B cell (primary cell): ENCODE measurements around the gene PIK3AP1. TPM values are rescaled to one million over a fixed set of nuclear protein-coding genes. Genes with fewer than 3 reads are reported as not detected.
A peak's percentile ranks its signal among the peaks of the same experiment; 100 is the strongest.

Source experiments
- ATAC-seq: fragments of 200-7000 bp; cut with Tn5 transposase; one replicate; pipeline ENCODE4 v1.10.0; 2021; ENCODE audit warnings: low read depth, mild to moderate bottlenecking, moderate number of reproducible peaks, moderate library complexity
- CTCF ChIA-PET: fragments of 350-600 bp; sonication (Branson Sonifier 250); formaldehyde crosslinking; loops from one replicate; lab custom pipeline; 2021; ENCODE audit warnings: antibody characterized with exemption, inconsistent platforms; lab: Charles Lee
- POLR2A ChIA-PET: fragments of 350-600 bp; sonication (Branson Sonifier 250); formaldehyde crosslinking; loops from one replicate; lab custom pipeline; 2021; ENCODE audit warnings: antibody characterized with exemption; lab: Charles Lee
- DNase-seq: peaks from one replicate; pipeline ENCODE4 v3.0.0; 2013
- H2AFZ ChIP-seq: 2 replicates; pipeline ENCODE4 v1.6.1; 2012; ENCODE audit warnings: mild to moderate bottlenecking, low read depth, low read length; ENCODE audit not compliant: insufficient read depth, poor library complexity, severe bottlenecking
- H3K27ac ChIP-seq, 2 donors: 1 replicate in 1 of 2; 2 replicates in 1 of 2; pipeline ENCODE4 v1.5.1; 2012 to 2013; ENCODE audit warnings: low read length in 2 of 2, mild to moderate bottlenecking in 2 of 2, moderate library complexity in 1 of 2
- H3K27me3 ChIP-seq, 4 experiments: fragments of 200-600 bp in 1 of 4; sonication (generic) in 1 of 4; replicated peaks in 1 of 4; 1 replicate in 2 of 4; 2 replicates in 2 of 4; pipeline versions ENCODE4 v1.6.1 to v1.7.0; 2013 to 2016; ENCODE audit warnings: low read length in 3 of 4, mild to moderate bottlenecking in 2 of 4, mixed read lengths in 1 of 4, moderate library complexity in 1 of 4; ENCODE audit not compliant: insufficient read depth in 4 of 4, control insufficient read depth in 3 of 4; ENCODE audit errors: control extremely low read depth in 1 of 4
- H3K36me3 ChIP-seq, 2 experiments: replicated peaks in 1 of 2; 1 replicate in 1 of 2; 2 replicates in 1 of 2; pipeline versions ENCODE4 v1.6.1 to v1.7.1; 2013; ENCODE audit warnings: low read length in 1 of 2; ENCODE audit not compliant: insufficient read depth in 2 of 2, control insufficient read depth in 1 of 2; ENCODE audit errors: control extremely low read depth in 1 of 2, extremely low read depth in 1 of 2
- H3K4me1 ChIP-seq, 2 donors: fragments of 200-600 bp in 1 of 2; sonication (generic) in 1 of 2; 1 replicate in 1 of 2; 2 replicates in 1 of 2; pipeline versions ENCODE4 v1.5.1 to v1.6.1; 2013 to 2017; ENCODE audit warnings: low read length in 2 of 2; ENCODE audit not compliant: control insufficient read depth in 2 of 2, insufficient read depth in 2 of 2
- H3K4me2 ChIP-seq: replicated peaks from 2 replicates; pipeline ENCODE3; 2012; ENCODE audit warnings: mild to moderate bottlenecking, low read depth, low read length; ENCODE audit not compliant: poor library complexity, severe bottlenecking
- H3K4me3 ChIP-seq, 5 experiments: fragments of 200-600 bp in 1 of 5; sonication (generic) in 1 of 5; 1 replicate in 3 of 5; 2 replicates in 2 of 5; pipeline versions ENCODE4 v1.5.1 to v1.7.0; 2011 to 2016; ENCODE audit warnings: low read length in 4 of 5, mild to moderate bottlenecking in 4 of 5, low read depth in 2 of 5, control low read depth in 1 of 5, moderate library complexity in 1 of 5; ENCODE audit not compliant: insufficient read depth in 1 of 5; ENCODE audit errors: control extremely low read depth in 1 of 5, extremely low read depth in 1 of 5
- H3K79me2 ChIP-seq: fragments of 200-600 bp; sonication (generic); one replicate; pipeline ENCODE4 v1.6.0; 2016; ENCODE audit warnings: low read length; ENCODE audit not compliant: control insufficient read depth, insufficient read depth
- H3K9ac ChIP-seq: fragments of 200-600 bp; sonication (generic); 2 replicates; pipeline ENCODE4 v1.6.1; 2017; ENCODE audit warnings: mild to moderate bottlenecking, low read length, moderate library complexity
- H3K9me3 ChIP-seq, 3 donors: one replicate each; pipeline versions ENCODE4 v1.6.1 to v1.7.1; 2013; ENCODE audit warnings: low read length in 2 of 3; ENCODE audit not compliant: control insufficient read depth in 2 of 3, insufficient read depth in 1 of 3; ENCODE audit errors: control extremely low read depth in 1 of 3
- H4K20me1 ChIP-seq: 2 replicates; pipeline ENCODE4 v1.6.0; 2012; ENCODE audit warnings: mild to moderate bottlenecking, low read length; ENCODE audit not compliant: insufficient read depth, control insufficient read depth, poor library complexity, severe bottlenecking
- H3K27ac Mint-ChIP-seq: one replicate; pipeline ENCODE4 v1.8.0; 2021; ENCODE audit warnings: mixed read lengths
- H3K27me3 Mint-ChIP-seq: one replicate; pipeline ENCODE4 v1.8.0; 2021; ENCODE audit warnings: mixed read lengths
- H3K4me1 Mint-ChIP-seq: one replicate; pipeline ENCODE4 v1.8.0; 2021; ENCODE audit warnings: mixed read lengths
- H3K4me3 Mint-ChIP-seq: one replicate; pipeline ENCODE4 v1.8.0; 2021; ENCODE audit warnings: mixed read lengths
- H3K9me3 Mint-ChIP-seq: one replicate; pipeline ENCODE4 v1.8.0; 2022; ENCODE audit warnings: mixed read lengths; ENCODE audit not compliant: insufficient read depth
- CTCF ChIP-seq: fragments of 200-600 bp; IDR thresholded peaks from one replicate; pipeline ENCODE4 v1.8.0; 2022; ENCODE audit warnings: antibody characterized with exemption, mild to moderate bottlenecking
- EZH2 ChIP-seq: IDR thresholded peaks from 2 replicates; pipeline ENCODE4 v1.6.1; 2012; ENCODE audit warnings: borderline replicate concordance, low read depth, mild to moderate bottlenecking, moderate library complexity, low read length; ENCODE audit not compliant: insufficient read depth, poor library complexity, severe bottlenecking
- WGBS: methylation state at CpG from one replicate; pipeline ENCODE4 v1.1.5; 2013; ENCODE audit warnings: missing lambda C conversion rate; ENCODE audit not compliant: insufficient coverage; 5-methylcytosine and 5-hydroxymethylcytosine counted together
- intact Hi-C: fragments of 100-400 bp; cut with micrococcal nuclease; formaldehyde crosslinking; loops from one replicate; pipeline ENCODE4 v1.10.0; 2022
- polyA plus RNA-seq: library from polyadenylated mRNA; depleted of rRNA; stranded (reverse); fragments of >200 nt; gene quantifications from 2 replicates; pipeline ENCODE4 v1.2.3, GENCODE V29; 2012
- total RNA-seq, 2 donors: library from RNA; stranded (reverse); fragments of 120-200 nt in 1 of 2; gene quantifications; 1 replicate in 1 of 2; 2 replicates in 1 of 2; pipeline versions ENCODE4 v1.2.3 to v1.2.4, GENCODE V29; 2013 to 2022

PIK3AP1 gene
- total and polyA plus RNA-seq, 2 donors (not counting 1 experiment from before 2014, with no cell fraction given), result 125 to 130 TPM

DNA sequence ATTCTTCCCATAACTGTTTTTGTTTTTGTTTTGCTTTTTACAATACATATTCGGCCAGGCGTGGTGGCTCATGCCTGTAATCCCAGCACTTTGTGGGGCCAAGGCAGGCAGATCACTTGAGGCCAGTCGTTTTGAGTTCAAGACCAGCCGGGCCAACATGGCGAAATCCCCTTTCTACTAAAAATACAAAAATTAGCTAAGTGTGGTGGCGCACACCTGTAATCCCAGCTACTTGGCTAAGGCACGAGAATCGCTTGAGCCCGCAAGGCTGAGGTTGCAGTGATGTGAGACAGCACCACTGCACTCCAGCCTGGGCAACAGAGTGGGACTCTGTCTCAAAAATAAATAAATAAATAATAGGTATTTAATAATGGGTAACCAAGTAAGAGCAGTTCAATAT is 135.8 kb downstream of the PIK3AP1 start:
- intact Hi-C loops, result loop anchor here (10.0 kb wide), 1 partner anchor 930 kb away; the partner anchor contains the start of gene ALDH18A1
- Histone ChIP-seq H3K4me1 (peaks cover 24 to 40% of the 10 kb centered on the region in 2 donors), H3K79me2 (peaks cover 85% of the 10 kb centered on the region), H3K4me3 (no peak overlapping the region), H3K36me3 (no peaks in the 10 kb centered on the region), H3K9ac (no peak overlapping the region), H3K9me3 (no peaks in the 10 kb centered on the region), H4K20me1 (peaks cover 29% of the 10 kb centered on the region), H3K27me3 (no peaks in the 10 kb centered on the region), H3K27ac (no peak overlapping the region), H3K4me2 (peak overlapping the region; percentile 10), H2AFZ (no peak overlapping the region)
- TF ChIP-seq EZH2 (no peak), CTCF (no peak)
- 93% methylated on average over 4 of the region's 9 CpGs for WGBS
- Mint-ChIP-seq H3K27me3 (no peaks in the 10 kb centered on the region), H3K4me1 (peaks cover 54% of the 10 kb centered on the region), H3K4me3 (peak overlapping the region; percentile 37), H3K9me3 (no peaks in the 10 kb centered on the region), H3K27ac (no peak overlapping the region)
- ATAC-seq (no peak), DNase-seq (no peak)
- CTCF ChIA-PET, result no interaction called here
- POLR2A ChIA-PET, result interaction anchor here (0.5 kb wide), 1 partner anchor 86 kb away, joined by 5 read pairs; no protein-coding TSS in a partner anchor

- Histone ChIP-seq H3K27ac (no peak overlapping the region), H3K27me3 (no peaks in the 10 kb centered on the region), H3K4me2 (peak overlapping the region; percentile 10), H3K4me3 (no peak overlapping the region), H2AFZ (no peak overlapping the region), H3K79me2 (peaks cover 88% of the 10 kb centered on the region), H3K9ac (no peak overlapping the region), H3K36me3 (no peaks in the 10 kb centered on the region), H3K9me3 (no peaks in the 10 kb centered on the region), H4K20me1 (peaks cover 29% of the 10 kb centered on the region), H3K4me1 (peaks cover 24 to 40% of the 10 kb centered on the region in 2 donors)
- Mint-ChIP-seq H3K4me3 (no peak overlapping the region), H3K27ac (no peak overlapping the region), H3K4me1 (peaks cover 56% of the 10 kb centered on the region), H3K27me3 (no peaks in the 10 kb centered on the region), H3K9me3 (no peaks in the 10 kb centered on the region)
- DNase-seq (no peak), ATAC-seq (no peak)
- POLR2A ChIA-PET, result interaction anchor here (0.5 kb wide), 1 partner anchor 86 kb away, joined by 5 read pairs; no protein-coding TSS in a partner anchor
- TF ChIP-seq EZH2 (no peak), CTCF (no peak)
- CTCF ChIA-PET, result no interaction called here
- intact Hi-C loops, result loop anchor here (10.0 kb wide), 1 partner anchor 929 kb away; the partner anchor contains the start of gene ALDH18A1
- no CpG with 5 or more reads among the region's 1 CpG for WGBS
These were observed 136.3 kb downstream of the PIK3AP1 start for GRCh38 chr10:96584035-96584434.
